Measurements from ENCODE around the gene MAP3K15. TPM values are rescaled to one million over a fixed set of nuclear protein-coding genes. Genes with fewer than 3 reads are reported as not detected.

Gene MAP3K15
- total and polyA plus RNA-seq, 7 donors: 0.08 to 0.30 (median 0.10) TPM; not detected in 3

GRCh38 chrX:19332983-19333382 lies 182.3 kb downstream of the MAP3K15 start:
- ATAC-seq (peak in 1 of 4 donors; percentile 59), DNase-seq (peak; percentile 23 to 65)
- no peak overlapping the region for H3K27ac ChIP-seq
- no peaks in the 10 kb centered on the region for H3K27me3 ChIP-seq (ENCODE audit: insufficient read depth in 3 of 3, low read length in 2 of 3)
- H3K36me3 ChIP-seq (ENCODE audit: insufficient read depth in 1 of 2, low read depth in 1 of 2): no peaks in the 10 kb centered on the region
- WGBS, 3 donors: 0 to 25% (median 4%) methylated on average over 4 to 5 of the region's 5 CpGs
- no peaks in the 10 kb centered on the region for H3K4me1 ChIP-seq
- peaks cover 16% of the 10 kb centered on the region for H3K9me3 ChIP-seq
- intact Hi-C loops (cut with DNase I): loop anchor here (2.0 to 10.0 kb wide), 3 partner anchors 398 to 941 kb away; no protein-coding TSS in a partner anchor
- H3K4me3 ChIP-seq: no peak overlapping the region
- TF ChIP-seq CTCF (IDR thresholded peaks at IDR 0.05): no peak

- no peaks in the 10 kb centered on the region for H3K4me1 ChIP-seq
- peaks cover 0 to 3% (median 0%) of the 10 kb centered on the region in 3 donors for H3K27me3 ChIP-seq (ENCODE audit: insufficient read depth in 3 of 3, low read length in 2 of 3)
- H3K27ac ChIP-seq: no peak overlapping the region
- intact Hi-C loops (cut with DNase I): loop anchor here (2.0 to 10.0 kb wide), 3 partner anchors 397 to 940 kb away; no protein-coding TSS in a partner anchor
- no peak overlapping the region for H3K4me3 ChIP-seq
- TF ChIP-seq CTCF (IDR thresholded peaks at IDR 0.05): no peak
- no peak for ATAC-seq
- no peaks in the 10 kb centered on the region for H3K36me3 ChIP-seq (ENCODE audit: insufficient read depth in 1 of 2, low read depth in 1 of 2)
- WGBS, 3 donors: 80 to 88% (median 88%) methylated on average over 10 of the region's 10 CpGs
- peaks cover 16% of the 10 kb centered on the region for H3K9me3 ChIP-seq
- DNase-seq: no peak
These were observed 183.5 kb downstream of the MAP3K15 start for GRCh38 chrX:19331831-19332230.

- intact Hi-C loops (cut with DNase I): no loop called here
- Histone ChIP-seq H3K36me3 (ENCODE audit: insufficient read depth in 1 of 2, low read depth in 1 of 2) (no peaks in the 10 kb centered on the region), H3K4me3 (no peak overlapping the region), H3K27ac (no peak overlapping the region), H3K4me1 (no peaks in the 10 kb centered on the region), H3K9me3 (no peaks in the 10 kb centered on the region), H3K27me3 (ENCODE audit: insufficient read depth in 3 of 3, low read length in 2 of 3) (peaks cover 0 to 3% (median 0%) of the 10 kb centered on the region in 3 donors)
- 80 to 84% (median 81%) methylated on average over 2 of the region's 2 CpGs for WGBS, 3 donors
- TF ChIP-seq CTCF (IDR thresholded peaks at IDR 0.05): no peak
- no peak for ATAC-seq
- no peak for DNase-seq
These were observed 188.7 kb downstream of the MAP3K15 start for GRCh38 chrX:19326567-19326966.

Other genes with a start within 250 kb of the MAP3K15 start
- gene PDHA1, start 171.6 kb downstream of the MAP3K15 start, total RNA-seq: 100 to 1,000 TPM; 394 to 823 (median 575) TPM
- gene PDHA1, start 171.6 kb downstream of the MAP3K15 start, polyA plus RNA-seq: 100 to 1,000 TPM; 374 to 866 (median 679) TPM

All from psoas muscle (tissue), 8 donors.